ENCODE measurements around the gene TSC22D4.

DNA sequence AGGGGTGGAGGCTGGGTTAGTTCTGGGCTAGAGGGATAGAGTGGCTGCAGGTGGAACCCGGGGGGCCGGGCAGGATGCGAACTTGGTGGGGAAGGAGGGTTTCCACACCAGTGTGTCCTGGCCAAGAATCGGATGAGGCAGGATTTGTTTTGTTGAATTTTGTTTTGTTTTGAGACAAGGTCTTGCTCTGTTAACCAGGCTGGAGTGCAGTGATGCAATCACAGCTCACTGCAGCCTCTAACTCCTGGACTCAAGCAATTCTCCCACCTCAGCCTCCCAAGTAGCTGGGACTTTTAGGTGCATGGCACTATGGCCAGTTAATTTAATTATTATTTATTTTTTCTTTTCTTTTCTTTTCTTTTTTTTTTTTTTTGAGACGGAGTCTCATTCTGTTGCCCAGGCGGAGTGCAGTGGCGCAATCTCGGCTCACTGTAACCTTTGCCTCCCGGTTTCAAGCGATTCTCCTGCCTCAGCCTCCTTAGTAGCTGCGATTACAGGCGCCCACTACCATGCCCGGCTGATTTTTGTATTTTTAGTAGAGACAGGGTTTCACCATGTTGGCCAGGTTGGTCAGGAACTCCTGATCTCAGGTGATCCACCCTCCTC is 29.7 kb downstream of the TSC22D4 start:
- TF ChIP-seq, protein P1, sequence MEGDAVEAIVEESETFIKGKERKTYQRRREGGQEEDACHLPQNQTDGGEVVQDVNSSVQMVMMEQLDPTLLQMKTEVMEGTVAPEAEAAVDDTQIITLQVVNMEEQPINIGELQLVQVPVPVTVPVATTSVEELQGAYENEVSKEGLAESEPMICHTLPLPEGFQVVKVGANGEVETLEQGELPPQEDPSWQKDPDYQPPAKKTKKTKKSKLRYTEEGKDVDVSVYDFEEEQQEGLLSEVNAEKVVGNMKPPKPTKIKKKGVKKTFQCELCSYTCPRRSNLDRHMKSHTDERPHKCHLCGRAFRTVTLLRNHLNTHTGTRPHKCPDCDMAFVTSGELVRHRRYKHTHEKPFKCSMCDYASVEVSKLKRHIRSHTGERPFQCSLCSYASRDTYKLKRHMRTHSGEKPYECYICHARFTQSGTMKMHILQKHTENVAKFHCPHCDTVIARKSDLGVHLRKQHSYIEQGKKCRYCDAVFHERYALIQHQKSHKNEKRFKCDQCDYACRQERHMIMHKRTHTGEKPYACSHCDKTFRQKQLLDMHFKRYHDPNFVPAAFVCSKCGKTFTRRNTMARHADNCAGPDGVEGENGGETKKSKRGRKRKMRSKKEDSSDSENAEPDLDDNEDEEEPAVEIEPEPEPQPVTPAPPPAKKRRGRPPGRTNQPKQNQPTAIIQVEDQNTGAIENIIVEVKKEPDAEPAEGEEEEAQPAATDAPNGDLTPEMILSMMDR (conservative IDR thresholded peaks at IDR 0.05; ENCODE audit: low read length): no peak
- no peak for TF ChIP-seq EZH2phosphoT487 (IDR thresholded peaks at IDR 0.05; ENCODE audit: borderline replicate concordance, low read depth, low read length)

Measured in OCI-LY7 (cell line).